ENCODE results near the gene INTS14. TPM values are rescaled to one million over a fixed set of nuclear protein-coding genes. Genes with fewer than 3 reads are reported as not detected.

Gene INTS14
- total and polyA plus RNA-seq, 3 experiments from 2014 or later, result 29.9 to 64.7 (median 62.0) TPM

DNA sequence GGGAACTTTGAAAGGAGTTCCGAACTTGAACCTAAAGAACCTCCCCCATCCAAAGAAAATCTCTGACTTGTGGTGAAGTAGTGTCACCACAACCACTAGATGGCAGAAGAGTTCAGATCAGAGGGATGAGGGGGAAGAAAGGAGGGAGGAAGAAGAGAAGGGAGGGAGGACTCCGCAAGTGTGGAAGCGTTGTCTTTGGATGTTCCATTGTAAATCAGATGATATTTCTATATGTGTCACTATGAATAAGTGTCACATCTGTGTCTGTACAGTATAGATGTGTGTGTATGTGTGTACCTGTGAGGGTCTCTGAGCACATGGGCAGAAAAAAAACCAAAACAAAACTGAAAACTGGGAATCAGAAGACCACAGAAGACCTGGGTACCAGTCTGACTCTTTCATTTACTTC lies 27.8 kb upstream of the INTS14 start:
- peaks cover 0 to under 1% (median 0%) of the 10 kb centered on the region in 3 donors for H3K36me3 Mint-ChIP-seq
- POLR2A ChIA-PET, result no interaction called here

DNA sequence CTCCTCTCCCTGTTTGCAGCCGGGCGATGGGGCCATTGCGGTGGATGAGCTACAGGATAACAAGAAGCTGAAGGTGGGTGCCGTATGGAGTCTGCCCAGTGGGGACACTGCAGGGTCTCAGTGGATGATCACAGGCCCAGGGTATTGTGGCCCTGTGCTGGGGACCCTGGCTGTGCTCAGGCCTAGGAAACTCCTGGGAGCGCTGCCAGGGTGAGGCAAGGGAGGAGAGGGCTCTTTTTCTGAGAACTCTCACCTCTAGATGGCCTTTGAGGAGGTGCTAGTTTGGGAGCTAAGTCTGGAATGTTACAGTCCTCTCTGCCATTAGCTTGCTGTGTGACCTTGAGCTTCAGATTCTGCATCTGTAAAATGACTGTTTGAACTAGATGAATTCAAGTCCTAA lies 27.2 kb upstream of the INTS14 start:
- Mint-ChIP-seq H3K4me1 (peaks cover 6 to 16% (median 7%) of the 10 kb centered on the region in 3 donors), H3K4me3 (peak overlapping the region in 1 of 7 donors; percentile 33), H3K27ac (peak overlapping the region in 2 of 8 donors; percentile 1 to 18), H3K27me3 (no peaks in the 10 kb centered on the region), H3K36me3 (peaks cover 0 to 1% (median 0%) of the 10 kb centered on the region in 3 donors), H3K9me3 (no peaks in the 10 kb centered on the region)
- Histone ChIP-seq H3K4me1 (ENCODE audit: insufficient read depth, low read length) (peaks cover 8% of the 10 kb centered on the region), H3K27ac (ENCODE audit: low read depth, low read length) (no peak overlapping the region), H3K27me3 (ENCODE audit: insufficient read depth, low read length, poor library complexity, severe bottlenecking) (no peaks in the 10 kb centered on the region), H3K36me3 (ENCODE audit: insufficient read depth, low read length) (no peaks in the 10 kb centered on the region), H3K9me3 (ENCODE audit: low read length) (no peaks in the 10 kb centered on the region), H3K4me3 (ENCODE audit: low read length) (no peak overlapping the region)
- POLR2A ChIA-PET, result no interaction called here
- no peak for DNase-seq
- CTCF ChIA-PET, result interaction anchor here (0.8 to 3.9 kb wide), 10 partner anchors 10 to 231 kb away, joined by 3 to 40 read pairs (median 4); partner anchors contain the start of genes RAB11A and SLC24A1

More for the DNA sequence above, 27.8 kb upstream of the INTS14 start:
- Histone ChIP-seq H3K9me3 (ENCODE audit: low read length) (no peaks in the 10 kb centered on the region), H3K4me3 (ENCODE audit: low read length) (no peak overlapping the region), H3K27me3 (ENCODE audit: insufficient read depth, low read length, poor library complexity, severe bottlenecking) (no peaks in the 10 kb centered on the region), H3K36me3 (ENCODE audit: insufficient read depth, low read length) (no peaks in the 10 kb centered on the region), H3K4me1 (ENCODE audit: insufficient read depth, low read length) (peaks cover 8% of the 10 kb centered on the region), H3K27ac (ENCODE audit: low read depth, low read length) (no peak overlapping the region)
- peak in 3 of 5 donors; percentile 11 to 64 (median 61) for DNase-seq
- peak overlapping the region in 4 of 8 donors; percentile 0 to 18 (median 0) for H3K27ac Mint-ChIP-seq
- H3K9me3 Mint-ChIP-seq, result no peaks in the 10 kb centered on the region
- peaks cover 6 to 15% (median 7%) of the 10 kb centered on the region in 3 donors for H3K4me1 Mint-ChIP-seq
- no peaks in the 10 kb centered on the region for H3K27me3 Mint-ChIP-seq
- peak overlapping the region in 1 of 7 donors; percentile 5 for H3K4me3 Mint-ChIP-seq
- CTCF ChIA-PET, result interaction anchor here (0.8 to 3.9 kb wide), 13 partner anchors 10 to 649 kb away, joined by 3 to 40 read pairs (median 4); partner anchors contain the start of genes RAB11A and SLC24A1

DNA sequence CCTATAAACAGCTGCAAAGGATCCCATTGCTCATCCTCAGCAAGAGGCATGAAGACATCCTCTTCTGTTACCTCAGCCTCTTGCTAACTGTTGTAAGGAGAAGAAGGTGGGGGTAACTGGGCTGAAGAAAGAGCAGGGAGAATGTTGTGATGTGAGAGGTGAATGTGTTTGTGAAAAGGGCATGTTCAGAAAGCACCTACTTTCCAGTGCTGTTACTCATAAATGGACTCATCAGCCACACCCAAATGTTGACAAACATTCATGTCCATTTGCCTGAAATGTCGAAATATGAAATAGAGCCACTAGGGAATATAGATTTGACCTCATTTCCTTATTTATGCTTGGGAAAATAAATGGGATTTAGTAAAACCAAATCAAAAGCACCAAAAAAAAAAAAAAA lies 23.4 kb upstream of the INTS14 start:
- H3K4me1 ChIP-seq (ENCODE audit: insufficient read depth, low read length), result peaks cover 13% of the 10 kb centered on the region
- no peaks in the 10 kb centered on the region for H3K27me3 ChIP-seq (ENCODE audit: insufficient read depth, low read length, poor library complexity, severe bottlenecking)
- no peak for DNase-seq
- Mint-ChIP-seq H3K4me3 (no peak overlapping the region), H3K4me1 (peaks cover 22 to 42% (median 26%) of the 10 kb centered on the region in 3 donors), H3K27ac (no peak overlapping the region), H3K9me3 (no peaks in the 10 kb centered on the region), H3K27me3 (peaks cover 0 to 3% of the 10 kb centered on the region in 2 donors), H3K36me3 (peaks cover 0 to 1% (median 0%) of the 10 kb centered on the region in 3 donors)
- H3K36me3 ChIP-seq (ENCODE audit: insufficient read depth, low read length), result no peaks in the 10 kb centered on the region
- H3K27ac ChIP-seq (ENCODE audit: low read depth, low read length), result no peak overlapping the region
- POLR2A ChIA-PET, result no interaction called here
- CTCF ChIA-PET, result no interaction called here
- no peaks in the 10 kb centered on the region for H3K9me3 ChIP-seq (ENCODE audit: low read length)
- H3K4me3 ChIP-seq (ENCODE audit: low read length), result no peak overlapping the region

DNA sequence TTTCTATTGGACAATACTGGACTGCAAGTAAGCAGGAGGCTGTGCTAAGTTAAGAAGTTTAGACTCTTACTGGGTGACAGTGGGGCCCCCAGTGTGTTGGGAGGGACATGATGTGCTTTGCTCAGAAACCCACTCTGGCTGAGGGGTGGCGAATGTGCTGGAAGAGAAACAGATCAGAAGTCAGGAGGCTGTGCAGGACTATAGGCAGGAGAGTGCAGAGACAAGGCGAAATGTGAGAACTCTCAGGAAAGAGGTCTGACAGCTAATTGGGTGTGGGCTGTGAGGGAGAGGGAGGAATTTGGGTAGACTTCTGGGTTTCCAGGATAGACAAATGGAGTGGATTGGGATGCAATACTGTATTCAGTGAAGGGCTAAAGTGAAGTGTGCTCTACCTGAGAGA lies 22.8 kb upstream of the INTS14 start:
- POLR2A ChIA-PET, result no interaction called here
- Histone ChIP-seq H3K4me3 (ENCODE audit: low read length) (no peak overlapping the region), H3K9me3 (ENCODE audit: low read length) (no peaks in the 10 kb centered on the region), H3K36me3 (ENCODE audit: insufficient read depth, low read length) (no peaks in the 10 kb centered on the region), H3K27ac (ENCODE audit: low read depth, low read length) (no peak overlapping the region), H3K4me1 (ENCODE audit: insufficient read depth, low read length) (peaks cover 8% of the 10 kb centered on the region), H3K27me3 (ENCODE audit: insufficient read depth, low read length, poor library complexity, severe bottlenecking) (no peaks in the 10 kb centered on the region)
- DNase-seq, result no peak
- CTCF ChIA-PET, result no interaction called here
- H3K4me3 Mint-ChIP-seq, result no peak overlapping the region
- no peaks in the 10 kb centered on the region for H3K9me3 Mint-ChIP-seq
- H3K36me3 Mint-ChIP-seq, result peaks cover 0 to 1% (median 0%) of the 10 kb centered on the region in 3 donors
- peaks cover 21 to 37% (median 25%) of the 10 kb centered on the region in 3 donors for H3K4me1 Mint-ChIP-seq
- peak overlapping the region in 2 of 8 donors; percentile 64 to 68 for H3K27ac Mint-ChIP-seq
- H3K27me3 Mint-ChIP-seq, result peaks cover 0 to 3% of the 10 kb centered on the region in 2 donors

DNA sequence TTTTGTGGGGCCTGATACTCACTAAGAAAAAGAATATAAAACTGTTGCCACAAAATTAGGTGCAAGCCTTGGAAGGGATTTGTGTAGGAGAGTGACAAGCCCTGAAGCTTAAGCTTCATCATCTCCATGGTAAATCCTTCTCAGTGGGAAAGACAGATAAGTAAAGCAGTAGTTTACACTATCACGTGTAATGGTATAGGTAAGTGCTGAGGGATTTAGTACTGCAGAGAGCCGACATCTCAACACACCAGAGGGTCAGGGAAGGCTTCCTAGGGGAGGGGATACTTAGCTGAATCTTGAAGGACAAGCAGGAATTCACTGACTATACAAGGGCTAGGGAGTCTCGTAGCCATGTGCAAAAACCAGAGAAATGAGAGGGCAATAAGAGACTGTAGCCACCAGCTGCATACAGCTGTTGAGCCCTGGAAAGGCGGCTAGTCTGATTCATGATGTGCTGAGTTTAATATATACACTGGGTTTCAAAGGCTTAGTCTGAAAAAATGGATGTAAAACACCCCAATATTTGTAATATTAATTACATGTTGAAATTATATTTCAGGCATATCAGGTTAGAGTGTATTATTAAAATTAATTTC lies 21.9 kb upstream of the INTS14 start:
- peaks cover 16 to 31% (median 19%) of the 10 kb centered on the region in 3 donors for H3K4me1 Mint-ChIP-seq
- H3K9me3 Mint-ChIP-seq, result no peaks in the 10 kb centered on the region
- no peak overlapping the region for H3K4me3 Mint-ChIP-seq
- no peak for DNase-seq
- Histone ChIP-seq H3K4me1 (ENCODE audit: insufficient read depth, low read length) (peaks cover 5% of the 10 kb centered on the region), H3K27ac (ENCODE audit: low read depth, low read length) (no peak overlapping the region), H3K9me3 (ENCODE audit: low read length) (no peaks in the 10 kb centered on the region), H3K4me3 (ENCODE audit: low read length) (no peak overlapping the region), H3K36me3 (ENCODE audit: insufficient read depth, low read length) (no peaks in the 10 kb centered on the region), H3K27me3 (ENCODE audit: insufficient read depth, low read length, poor library complexity, severe bottlenecking) (no peaks in the 10 kb centered on the region)
- H3K27ac Mint-ChIP-seq, result peak overlapping the region in 3 of 8 donors; percentile 9 to 45 (median 14)
- POLR2A ChIA-PET, result no interaction called here
- H3K36me3 Mint-ChIP-seq, result peaks cover 0 to 1% (median 0%) of the 10 kb centered on the region in 3 donors
- CTCF ChIA-PET, result interaction anchor here (1.2 kb wide), 1 partner anchor 22 kb away, joined by 4 read pairs; the partner anchor contains the start of gene INTS14
- H3K27me3 Mint-ChIP-seq, result peaks cover 0 to 3% of the 10 kb centered on the region in 2 donors

DNA sequence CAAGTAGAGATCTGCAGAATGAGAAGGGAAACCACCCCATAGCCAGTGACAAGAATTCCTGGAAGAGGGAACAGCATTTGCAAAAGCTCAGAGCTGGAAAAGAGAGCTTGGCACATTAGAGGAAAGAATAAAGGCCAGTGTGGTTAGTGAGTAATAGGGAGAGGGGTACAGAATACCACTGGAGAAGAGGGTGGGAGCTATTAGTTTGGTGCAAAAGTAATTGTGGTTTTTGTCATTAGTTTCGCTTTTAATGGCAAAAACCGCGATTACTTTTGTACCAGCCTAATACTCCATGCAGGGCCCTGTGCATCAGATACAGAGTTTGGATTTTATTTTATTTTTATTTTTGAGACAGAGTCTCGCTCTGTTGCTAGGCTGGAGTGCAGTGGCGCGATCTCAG lies 20.6 kb upstream of the INTS14 start:
- Mint-ChIP-seq H3K27ac (peak overlapping the region in 4 of 8 donors; percentile 16 to 79 (median 42)), H3K27me3 (peaks cover 0 to 3% of the 10 kb centered on the region in 2 donors), H3K9me3 (no peaks in the 10 kb centered on the region), H3K4me3 (peak overlapping the region; percentile 44 to 87 (median 61)), H3K4me1 (peaks cover 16 to 31% (median 19%) of the 10 kb centered on the region in 3 donors), H3K36me3 (peaks cover 0 to 6% (median 1%) of the 10 kb centered on the region in 3 donors)
- CTCF ChIA-PET, result interaction anchor here (1.0 to 1.1 kb wide), 2 partner anchors 21 to 237 kb away, joined by 3 to 4 read pairs; partner anchors contain the start of genes INTS14 and RAB11A
- no peaks in the 10 kb centered on the region for H3K27me3 ChIP-seq (ENCODE audit: insufficient read depth, low read length, poor library complexity, severe bottlenecking)
- H3K36me3 ChIP-seq (ENCODE audit: insufficient read depth, low read length), result no peaks in the 10 kb centered on the region
- peaks cover 5% of the 10 kb centered on the region for H3K4me1 ChIP-seq (ENCODE audit: insufficient read depth, low read length)
- no peak overlapping the region for H3K27ac ChIP-seq (ENCODE audit: low read depth, low read length)
- POLR2A ChIA-PET, result no interaction called here
- DNase-seq, result no peak
- no peaks in the 10 kb centered on the region for H3K9me3 ChIP-seq (ENCODE audit: low read length)
- H3K4me3 ChIP-seq (ENCODE audit: low read length), result no peak overlapping the region

DNA sequence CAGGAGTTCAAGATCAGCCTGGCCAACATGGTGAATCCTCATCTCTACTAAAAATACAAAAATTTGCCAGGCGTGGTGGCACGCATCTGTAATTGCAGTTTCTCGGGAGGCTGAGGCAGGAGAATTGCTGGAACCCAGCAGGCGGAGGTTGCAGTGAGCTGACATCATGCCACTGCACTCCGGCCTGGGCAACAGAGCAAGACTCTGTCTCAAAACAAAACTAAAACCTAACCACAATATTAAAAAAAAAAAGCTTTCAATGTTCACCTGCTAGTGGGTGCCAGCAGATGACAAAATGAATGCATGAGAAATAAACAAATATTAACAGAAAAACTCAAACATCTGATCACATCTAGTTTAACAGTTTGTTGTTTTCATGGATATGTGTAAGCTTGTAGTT lies 19.8 kb upstream of the INTS14 start:
- H3K27ac Mint-ChIP-seq, result peak overlapping the region in 1 of 8 donors; percentile 60
- Histone ChIP-seq H3K4me3 (ENCODE audit: low read length) (no peak overlapping the region), H3K4me1 (ENCODE audit: insufficient read depth, low read length) (peaks cover 5% of the 10 kb centered on the region), H3K27ac (ENCODE audit: low read depth, low read length) (no peak overlapping the region), H3K36me3 (ENCODE audit: insufficient read depth, low read length) (no peaks in the 10 kb centered on the region), H3K9me3 (ENCODE audit: low read length) (no peaks in the 10 kb centered on the region), H3K27me3 (ENCODE audit: insufficient read depth, low read length, poor library complexity, severe bottlenecking) (no peaks in the 10 kb centered on the region)
- H3K27me3 Mint-ChIP-seq, result peaks cover 0 to 3% of the 10 kb centered on the region in 2 donors
- peak overlapping the region in 2 of 7 donors; percentile 3 to 57 for H3K4me3 Mint-ChIP-seq
- DNase-seq, result no peak
- H3K9me3 Mint-ChIP-seq, result no peaks in the 10 kb centered on the region
- H3K4me1 Mint-ChIP-seq, result peaks cover 16 to 31% (median 19%) of the 10 kb centered on the region in 3 donors
- POLR2A ChIA-PET, result no interaction called here
- H3K36me3 Mint-ChIP-seq, result peaks cover 2 to 11% (median 3%) of the 10 kb centered on the region in 3 donors
- CTCF ChIA-PET, result interaction anchor here (1.0 to 1.1 kb wide), 2 partner anchors 20 to 238 kb away, joined by 3 to 4 read pairs; partner anchors contain the start of genes INTS14 and RAB11A

DNA sequence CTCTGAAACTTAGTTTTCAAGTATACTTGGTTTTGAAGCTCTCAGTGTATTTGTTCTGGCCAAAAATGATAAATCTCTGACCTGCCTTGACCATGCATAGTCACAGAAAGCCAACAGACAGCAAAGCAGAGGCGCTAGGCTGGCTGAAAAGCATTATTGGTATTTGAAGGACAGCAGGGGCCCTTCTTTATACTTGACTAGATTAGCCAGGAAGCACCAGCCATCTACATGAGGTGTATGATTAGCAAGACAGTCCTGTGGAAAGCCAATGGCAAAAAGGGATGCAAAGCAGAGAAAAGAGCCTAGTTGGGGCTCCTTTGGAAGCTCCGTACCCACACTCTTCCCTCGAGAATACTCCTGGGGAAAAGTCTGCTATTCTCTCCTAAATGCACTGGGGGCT lies 18.6 kb upstream of the INTS14 start:
- Histone ChIP-seq H3K36me3 (ENCODE audit: insufficient read depth, low read length) (no peaks in the 10 kb centered on the region), H3K4me3 (ENCODE audit: low read length) (no peak overlapping the region), H3K4me1 (ENCODE audit: insufficient read depth, low read length) (peaks cover 5% of the 10 kb centered on the region), H3K9me3 (ENCODE audit: low read length) (no peaks in the 10 kb centered on the region), H3K27me3 (ENCODE audit: insufficient read depth, low read length, poor library complexity, severe bottlenecking) (no peaks in the 10 kb centered on the region), H3K27ac (ENCODE audit: low read depth, low read length) (no peak overlapping the region)
- H3K27me3 Mint-ChIP-seq, result peaks cover 0 to 3% of the 10 kb centered on the region in 2 donors
- H3K27ac Mint-ChIP-seq, result no peak overlapping the region
- no peak for DNase-seq
- peaks cover 9 to 21% (median 10%) of the 10 kb centered on the region in 3 donors for H3K36me3 Mint-ChIP-seq
- ChIA-PET CTCF (no interaction called here), POLR2A (no interaction called here)
- H3K4me3 Mint-ChIP-seq, result no peak overlapping the region
- H3K9me3 Mint-ChIP-seq, result no peaks in the 10 kb centered on the region
- H3K4me1 Mint-ChIP-seq, result peaks cover 16 to 31% (median 19%) of the 10 kb centered on the region in 3 donors
